NCI-H2196 (cell line): ENCODE measurements around the gene RAE1.

Experiments used
- DNase-seq: peaks from one replicate; lab custom pipeline; 2025; ENCODE audit not compliant: unreplicated experiment; lab: John Stamatoyannopoulos, UW

RAE1 gene

GRCh38 chr20:57351042-57351783 lies at the start of gene RAE1:
TSS of gene RAE1 (plus strand) at chr20:57351255. CDS start at chr20:57354039, 2,784 bp downstream.
- DNase-seq, result peak; percentile 93

- DNase-seq, result no peak
Measured at GRCh38 chr20:57306747-57307146, 44.3 kb upstream of the RAE1 start.

- no peak for DNase-seq
Measured at GRCh38 chr20:57308451-57309271, 42.4 kb upstream of the RAE1 start.

GRCh38 chr20:57309544-57310115 lies 41.4 kb upstream of the RAE1 start:
- DNase-seq, result no peak

- DNase-seq, result no peak
Measured at GRCh38 chr20:57310821-57311514, 40.1 kb upstream of the RAE1 start.

- DNase-seq, result no peak
Measured at GRCh38 chr20:57312138-57312537, 38.9 kb upstream of the RAE1 start.

GRCh38 chr20:57313230-57313629 lies 37.8 kb upstream of the RAE1 start:
- DNase-seq, result no peak

GRCh38 chr20:57313951-57314350 lies 37.1 kb upstream of the RAE1 start:
- no peak for DNase-seq

- DNase-seq, result no peak
Measured at GRCh38 chr20:57315083-57315975, 35.7 kb upstream of the RAE1 start.

GRCh38 chr20:57315976-57316480 lies 35.0 kb upstream of the RAE1 start:
- DNase-seq, result no peak

- DNase-seq, result no peak
Measured at GRCh38 chr20:57316795-57317201, 34.3 kb upstream of the RAE1 start.

- DNase-seq, result no peak
Measured at GRCh38 chr20:57317316-57317788, 33.7 kb upstream of the RAE1 start.

GRCh38 chr20:57317789-57318371 lies 33.2 kb upstream of the RAE1 start:
- no peak for DNase-seq

- DNase-seq, result no peak
Measured at GRCh38 chr20:57319584-57319983, 31.5 kb upstream of the RAE1 start.

- DNase-seq, result no peak
Measured at GRCh38 chr20:57320358-57320757, 30.7 kb upstream of the RAE1 start.

- no peak for DNase-seq
Measured at GRCh38 chr20:57321142-57321541, 29.9 kb upstream of the RAE1 start.

GRCh38 chr20:57322476-57322875 lies 28.6 kb upstream of the RAE1 start:
- no peak for DNase-seq

- DNase-seq, result no peak
Measured at GRCh38 chr20:57323034-57323433, 28.0 kb upstream of the RAE1 start.

- DNase-seq, result no peak
Measured at GRCh38 chr20:57325632-57326356, 25.3 kb upstream of the RAE1 start.
